ENCODE data around the gene STXBP4.

DNA sequence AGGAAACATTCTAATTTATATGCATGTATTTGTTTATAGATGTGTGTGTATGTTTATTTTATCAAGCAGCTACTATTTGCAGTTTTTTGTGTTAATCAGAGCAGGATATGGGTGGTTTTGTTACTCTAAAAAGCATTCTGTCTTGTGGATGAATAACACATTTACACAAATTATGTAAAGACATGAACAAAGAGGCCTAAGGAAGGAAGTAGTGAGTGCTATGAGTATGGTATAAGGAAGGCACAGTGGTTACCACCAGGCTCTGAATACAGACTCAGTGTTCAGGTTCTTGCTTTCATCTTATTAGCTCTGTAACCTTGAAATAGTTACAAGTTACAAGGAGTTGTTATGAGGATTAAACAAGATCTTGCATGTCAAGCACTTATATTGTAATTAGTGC is 33.9 kb downstream of the STXBP4 start:
- no peak for TF ChIP-seq POLR2AphosphoS5 (IDR thresholded peaks at IDR 0.05)
- TF ChIP-seq, protein P1, sequence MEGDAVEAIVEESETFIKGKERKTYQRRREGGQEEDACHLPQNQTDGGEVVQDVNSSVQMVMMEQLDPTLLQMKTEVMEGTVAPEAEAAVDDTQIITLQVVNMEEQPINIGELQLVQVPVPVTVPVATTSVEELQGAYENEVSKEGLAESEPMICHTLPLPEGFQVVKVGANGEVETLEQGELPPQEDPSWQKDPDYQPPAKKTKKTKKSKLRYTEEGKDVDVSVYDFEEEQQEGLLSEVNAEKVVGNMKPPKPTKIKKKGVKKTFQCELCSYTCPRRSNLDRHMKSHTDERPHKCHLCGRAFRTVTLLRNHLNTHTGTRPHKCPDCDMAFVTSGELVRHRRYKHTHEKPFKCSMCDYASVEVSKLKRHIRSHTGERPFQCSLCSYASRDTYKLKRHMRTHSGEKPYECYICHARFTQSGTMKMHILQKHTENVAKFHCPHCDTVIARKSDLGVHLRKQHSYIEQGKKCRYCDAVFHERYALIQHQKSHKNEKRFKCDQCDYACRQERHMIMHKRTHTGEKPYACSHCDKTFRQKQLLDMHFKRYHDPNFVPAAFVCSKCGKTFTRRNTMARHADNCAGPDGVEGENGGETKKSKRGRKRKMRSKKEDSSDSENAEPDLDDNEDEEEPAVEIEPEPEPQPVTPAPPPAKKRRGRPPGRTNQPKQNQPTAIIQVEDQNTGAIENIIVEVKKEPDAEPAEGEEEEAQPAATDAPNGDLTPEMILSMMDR (IDR thresholded peaks at IDR 0.05), result no peak
- no peak for TF ChIP-seq POLR2A (IDR thresholded peaks at IDR 0.05; ENCODE audit: low read depth)
